WI38 (cell line): Measurements from ENCODE around the gene RNF225.
"Not testable (repeated sequence)": the region's sequence is repeated elsewhere in the genome, so short reads cannot be mapped to it uniquely, and the experiment has no call there.

Source experiments
- H3K4me3 ChIP-seq: 2 replicates; pipeline ENCODE4 v1.5.1; 2011; ENCODE audit warnings: low read depth, mild to moderate bottlenecking, control low read depth, low read length
- CTCF ChIP-seq: IDR thresholded peaks from 2 replicates; pipeline ENCODE4 v1.5.1; 2012; ENCODE audit warnings: low read depth, mild to moderate bottlenecking, control low read depth, low read length

RNF225 gene

GRCh38 chr19:58439576-58440554, 44.4 kb downstream of the RNF225 start, which contains the start of gene ZNF132:
Gene ZNF132, minus strand, starts transcription at chr19:58440153. Its CDS starts 332 bp downstream, at chr19:58439821.
- H3K4me3 ChIP-seq: peak within 1 kb of the TSS; percentile 83
- TF ChIP-seq CTCF: no peak

DNA sequence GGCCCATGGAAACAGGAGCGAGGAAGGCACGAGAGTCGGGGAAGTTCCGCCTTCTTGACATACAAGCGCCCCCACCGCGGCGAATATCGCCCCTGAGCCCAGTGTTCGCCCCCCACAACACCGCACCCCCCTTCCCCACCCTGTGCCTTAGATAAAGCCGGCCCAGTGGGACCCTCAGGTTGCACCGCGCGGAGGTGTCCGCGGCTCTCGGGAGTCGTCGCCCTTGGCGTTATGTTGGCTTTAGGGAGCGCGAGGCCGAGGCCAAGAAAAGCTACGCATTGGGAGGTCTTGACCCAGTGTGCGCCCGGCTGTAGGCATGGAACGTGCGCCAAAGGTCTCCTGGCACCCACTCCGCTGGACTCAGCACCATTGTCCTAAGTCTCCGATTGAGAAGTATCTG, 45.1 kb downstream of the RNF225 start:
- peak overlapping the region; percentile 83 for H3K4me3 ChIP-seq
- no peak for TF ChIP-seq CTCF

DNA sequence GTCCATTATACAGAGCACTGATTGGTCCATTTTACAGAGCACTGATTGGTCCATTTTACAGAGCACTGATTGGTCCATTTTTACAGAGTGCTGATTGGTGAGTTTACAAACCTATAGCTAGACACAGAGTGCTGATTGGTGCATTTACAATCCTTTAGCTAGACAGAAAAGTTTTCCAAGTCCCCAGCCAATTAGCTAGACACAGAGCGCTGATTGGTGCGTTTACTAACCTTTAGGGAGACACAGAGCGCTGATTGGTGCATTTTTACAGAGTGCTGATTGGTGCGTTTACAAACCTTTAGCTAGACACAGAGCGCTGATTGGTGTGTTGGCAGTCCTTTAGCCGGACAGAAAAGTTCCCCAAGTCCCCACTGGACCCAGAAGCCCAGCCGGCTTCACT, 47.5 kb downstream of the RNF225 start:
- H3K4me3 ChIP-seq: not testable (repeated sequence)
